H1 (cell line): ENCODE measurements around the gene ITPR3. TPM values are rescaled to one million over a fixed set of nuclear protein-coding genes. Genes with fewer than 3 reads are reported as not detected.

Experiments used
- SIX5 ChIP-seq: IDR thresholded peaks from 2 replicates; pipeline ENCODE4 v1.6.1; 2011; ENCODE audit warnings: mild to moderate bottlenecking, low read depth, low read length
- polyA plus RNA-seq, 7 experiments: library from polyadenylated mRNA; depleted of rRNA in 3 of 7; stranded (reverse) in 5 of 7; unstranded in 2 of 7; fragments of >200 nt in 5 of 7; fragments of 200-250 nt in 2 of 7; gene quantifications; 1 replicate in 5 of 7; 2 replicates in 1 of 7; 4 replicates in 1 of 7; pipeline versions ENCODE4 v1.2.1 to v1.2.3, GENCODE V29; 2011 to 2013; ENCODE audit warnings: missing spikeins in 2 of 7, mixed read lengths in 2 of 7
- total RNA-seq: library from RNA; stranded (reverse); fragmentation: NEBNext Ultra II Directional; extraction: Animal tissue kit (Norgen Biotek cat#: 25700); gene quantifications from 2 replicates; pipeline ENCODE4 v1.2.1, GENCODE V29; 2021

Gene ITPR3
- total and polyA plus RNA-seq, 2 of the 8 experiments (the other 6 are each of a cell fraction or from before 2014, with no cell fraction given) = 29.1 to 45.7 TPM

DNA sequence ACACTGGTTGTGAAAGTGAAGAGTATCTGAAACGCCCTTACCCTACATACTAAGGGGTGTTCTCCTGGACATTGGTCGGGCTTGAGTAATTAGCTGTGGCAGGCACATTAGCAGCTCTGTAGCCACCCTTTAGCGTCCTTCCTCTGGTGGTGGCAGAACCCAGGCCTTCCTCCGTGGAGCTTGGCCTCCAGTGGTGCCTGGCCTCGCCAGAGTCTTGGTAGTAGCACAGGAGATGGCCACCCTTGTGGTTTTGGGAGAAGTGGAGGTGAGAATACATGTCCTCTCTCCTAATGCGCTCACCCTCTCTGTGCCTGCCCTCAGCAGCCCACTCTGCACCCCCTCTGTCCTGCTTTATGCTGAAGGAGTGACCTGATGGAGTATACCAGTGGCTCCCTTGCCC lies 107.9 kb downstream of the ITPR3 start (continued):
- TF ChIP-seq SIX5 = no peak
